ENCODE measurements around the gene PID1. TPM values are rescaled to one million over a fixed set of nuclear protein-coding genes. Genes with fewer than 3 reads are reported as not detected.

PID1 gene
- total and polyA plus RNA-seq, 8 donors = 2.9 to 13.5 (median 4.7) TPM

DNA sequence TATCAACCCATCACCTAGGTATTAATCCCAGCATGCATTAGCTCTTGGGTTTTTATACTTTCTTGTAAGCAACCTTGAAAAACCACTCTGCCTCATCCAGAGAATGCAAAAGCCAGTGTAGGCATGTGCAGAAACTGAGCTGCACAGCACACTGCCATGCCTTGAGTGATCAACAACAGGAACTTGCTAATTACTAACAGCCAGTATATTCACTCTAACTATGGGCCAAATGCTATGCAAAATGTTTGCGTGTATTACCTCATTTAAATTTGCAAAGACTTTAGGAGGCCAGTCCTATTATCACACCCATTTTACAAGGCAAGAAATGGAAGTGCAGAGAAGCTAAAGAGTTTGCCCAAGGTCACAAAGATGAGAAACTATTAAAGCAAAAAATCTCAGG lies 169.8 kb downstream of the PID1 start:
- Histone ChIP-seq H3K4me1 (no peaks in the 10 kb centered on the region), H3K36me3 (no peaks in the 10 kb centered on the region), H3K4me3 (no peak overlapping the region), H3K27me3 (no peaks in the 10 kb centered on the region), H3K27ac (no peak overlapping the region), H3K9me3 (no peaks in the 10 kb centered on the region)
- DNase-seq = no peak
- ATAC-seq = no peak
- 77 to 94% methylated on average over 1 of the region's 1 CpG for WGBS, 2 donors
- FAIRE-seq = no peak
- intact Hi-C loops (cut with DNase I) = no loop called here
- TF ChIP-seq, protein P1, sequence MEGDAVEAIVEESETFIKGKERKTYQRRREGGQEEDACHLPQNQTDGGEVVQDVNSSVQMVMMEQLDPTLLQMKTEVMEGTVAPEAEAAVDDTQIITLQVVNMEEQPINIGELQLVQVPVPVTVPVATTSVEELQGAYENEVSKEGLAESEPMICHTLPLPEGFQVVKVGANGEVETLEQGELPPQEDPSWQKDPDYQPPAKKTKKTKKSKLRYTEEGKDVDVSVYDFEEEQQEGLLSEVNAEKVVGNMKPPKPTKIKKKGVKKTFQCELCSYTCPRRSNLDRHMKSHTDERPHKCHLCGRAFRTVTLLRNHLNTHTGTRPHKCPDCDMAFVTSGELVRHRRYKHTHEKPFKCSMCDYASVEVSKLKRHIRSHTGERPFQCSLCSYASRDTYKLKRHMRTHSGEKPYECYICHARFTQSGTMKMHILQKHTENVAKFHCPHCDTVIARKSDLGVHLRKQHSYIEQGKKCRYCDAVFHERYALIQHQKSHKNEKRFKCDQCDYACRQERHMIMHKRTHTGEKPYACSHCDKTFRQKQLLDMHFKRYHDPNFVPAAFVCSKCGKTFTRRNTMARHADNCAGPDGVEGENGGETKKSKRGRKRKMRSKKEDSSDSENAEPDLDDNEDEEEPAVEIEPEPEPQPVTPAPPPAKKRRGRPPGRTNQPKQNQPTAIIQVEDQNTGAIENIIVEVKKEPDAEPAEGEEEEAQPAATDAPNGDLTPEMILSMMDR (IDR thresholded peaks at IDR 0.05) = no peak

- FAIRE-seq (no peak), ATAC-seq (no peak), DNase-seq (no peak)
- no peaks in the 10 kb centered on the region for H3K9me3 ChIP-seq
- intact Hi-C loops (cut with DNase I) = no loop called here
- WGBS, 2 donors = 95% methylated on average over 1 of the region's 1 CpG
- H3K4me1 ChIP-seq = no peaks in the 10 kb centered on the region
- TF ChIP-seq, protein P1 (IDR thresholded peaks at IDR 0.05) = no peak
- H3K36me3 ChIP-seq = no peaks in the 10 kb centered on the region
- H3K27me3 ChIP-seq = no peaks in the 10 kb centered on the region
- H3K4me3 ChIP-seq = no peak overlapping the region
- H3K27ac ChIP-seq = no peak overlapping the region
These were observed 171.9 kb downstream of the PID1 start for GRCh38 chr2:229099231-229099630.

DNA sequence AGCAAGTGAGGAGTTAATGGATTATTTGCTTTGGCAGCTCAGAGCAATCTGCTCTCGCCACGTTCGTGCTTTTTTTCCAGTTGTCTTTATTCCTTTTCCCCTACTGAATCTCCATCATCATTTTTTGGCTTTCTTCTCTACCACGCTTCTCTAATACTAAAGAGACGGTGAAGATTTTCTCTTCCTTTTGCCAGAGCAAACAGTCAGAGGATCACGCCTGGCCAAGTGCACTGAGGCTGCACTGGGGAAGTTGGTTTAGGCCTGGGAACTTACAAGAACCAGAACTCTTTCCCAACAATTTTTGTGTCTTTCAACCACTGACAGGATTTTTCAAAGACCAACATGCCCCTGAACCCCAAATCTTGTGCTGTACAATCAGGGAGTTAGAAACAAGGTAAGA lies 172.3 kb downstream of the PID1 start:
- ATAC-seq = no peak
- WGBS, 2 donors = 53% methylated on average over 6 of the region's 6 CpGs
- FAIRE-seq = no peak
- DNase-seq = no peak
- no peak overlapping the region for H3K27ac ChIP-seq
- TF ChIP-seq, protein P1 (IDR thresholded peaks at IDR 0.05) = no peak
- no peaks in the 10 kb centered on the region for H3K36me3 ChIP-seq
- no peaks in the 10 kb centered on the region for H3K27me3 ChIP-seq
- no peaks in the 10 kb centered on the region for H3K9me3 ChIP-seq
- no peaks in the 10 kb centered on the region for H3K4me1 ChIP-seq
- intact Hi-C loops (cut with DNase I) = no loop called here
- H3K4me3 ChIP-seq = no peak overlapping the region

- no peak for FAIRE-seq
- ATAC-seq = no peak
- 64 to 74% methylated on average over 4 of the region's 4 CpGs for WGBS, 2 donors
- intact Hi-C loops (cut with DNase I) = no loop called here
- no peak for DNase-seq
- Histone ChIP-seq H3K27me3 (no peaks in the 10 kb centered on the region), H3K4me1 (no peaks in the 10 kb centered on the region), H3K27ac (no peak overlapping the region), H3K4me3 (no peak overlapping the region), H3K9me3 (no peaks in the 10 kb centered on the region), H3K36me3 (no peaks in the 10 kb centered on the region)
- TF ChIP-seq, protein P1 (IDR thresholded peaks at IDR 0.05) = no peak
These were observed 174.5 kb downstream of the PID1 start for GRCh38 chr2:229096409-229097066.

DNA sequence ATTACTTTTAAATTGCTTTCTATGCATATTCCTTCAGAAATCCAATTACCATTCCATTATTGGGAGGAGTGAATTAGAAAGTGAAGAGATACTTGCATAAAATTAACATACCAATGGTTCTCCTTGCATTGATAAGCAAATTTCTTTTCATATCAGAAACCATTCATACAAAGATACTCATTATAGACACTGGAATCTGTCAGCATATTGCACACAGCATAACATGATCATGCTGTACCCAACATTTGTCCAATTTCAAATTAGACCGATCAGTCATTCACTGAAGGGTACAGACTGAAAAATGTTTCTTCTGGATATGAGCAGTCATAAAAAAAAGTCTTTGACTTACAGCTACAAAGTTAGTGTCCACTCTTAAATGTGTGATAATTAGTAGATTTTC lies 175.6 kb downstream of the PID1 start:
- no peak for ATAC-seq
- 96 to 98% methylated on average over 1 of the region's 1 CpG for WGBS, 2 donors

More for the DNA sequence above, 175.6 kb downstream of the PID1 start:
- TF ChIP-seq, protein P1 (IDR thresholded peaks at IDR 0.05) = no peak
- Histone ChIP-seq H3K9me3 (no peaks in the 10 kb centered on the region), H3K4me3 (no peak overlapping the region), H3K4me1 (no peaks in the 10 kb centered on the region), H3K27ac (no peak overlapping the region), H3K36me3 (no peaks in the 10 kb centered on the region), H3K27me3 (no peaks in the 10 kb centered on the region)
- intact Hi-C loops (cut with DNase I) = no loop called here
- FAIRE-seq (no peak), DNase-seq (no peak)

All from pancreas (tissue), 10 donors.